Measurements from ENCODE around the gene ADAM12. TPM values are rescaled to one million over a fixed set of nuclear protein-coding genes. Genes with fewer than 3 reads are reported as not detected.

The ADAM12 gene
- total RNA-seq, 1 experiment from 2014 or later: 0.24 TPM

GRCh38 chr10:126251778-126252407 lies 136.4 kb downstream of the ADAM12 start:
- Histone ChIP-seq H4K20me1 (ENCODE audit: control insufficient read depth, insufficient read depth, insufficient read length) (no peaks in the 10 kb centered on the region), H3K79me2 (ENCODE audit: insufficient read depth, low read length) (no peaks in the 10 kb centered on the region), H2AFZ (ENCODE audit: low read length) (no peak overlapping the region), H4K8ac (replicated peaks; ENCODE audit: insufficient read length, low read depth, low read length) (no peak overlapping the region), H2BK20ac (ENCODE audit: low read depth, low read length, poor library complexity, severe bottlenecking) (no peak overlapping the region), H2BK120ac (ENCODE audit: low read depth, low read length, poor library complexity, severe bottlenecking) (no peak overlapping the region), H2BK5ac (ENCODE audit: insufficient read length, low read length) (no peak overlapping the region), H2BK15ac (ENCODE audit: low read depth, low read length) (no peak overlapping the region), H3T11ph (ENCODE audit: low read length) (no peak overlapping the region), H2AK5ac (ENCODE audit: insufficient read length, low read length) (no peak overlapping the region), H3K79me1 (ENCODE audit: insufficient read depth, low read depth, low read length, poor library complexity, severe bottlenecking) (no peaks in the 10 kb centered on the region), H3K23me2 (ENCODE audit: insufficient read length, low read depth, low read length, poor library complexity, severe bottlenecking) (no peaks in the 10 kb centered on the region), H4K5ac (ENCODE audit: insufficient read length, low read depth, low read length) (no peak overlapping the region), H3K4me1 (ENCODE audit: insufficient read depth, low read length) (peaks cover 2% of the 10 kb centered on the region; the same call in 1 of the 2 replicates), H3K23ac (ENCODE audit: insufficient read length, low read depth, low read length) (no peak overlapping the region), H3K9ac (ENCODE audit: extremely low read depth, insufficient read length, low read length) (no peak overlapping the region), H2BK12ac (ENCODE audit: insufficient read length, low read depth, low read length) (no peak overlapping the region), H3K18ac (ENCODE audit: insufficient read length, low read depth, low read length) (no peak overlapping the region), H3K4ac (ENCODE audit: low read depth, low read length) (no peak overlapping the region), H3K4me2 (ENCODE audit: insufficient read depth, insufficient read length, low read length) (no peak overlapping the region), H3K27me3 (ENCODE audit: insufficient read depth, low read length) (no peaks in the 10 kb centered on the region), H4K91ac (ENCODE audit: insufficient read length, low read depth, low read length) (no peak overlapping the region), H3K14ac (ENCODE audit: insufficient read depth, low read length) (no peak overlapping the region), H3K9me3 (ENCODE audit: control insufficient read depth, low read depth, low read length) (peaks cover 6% of the 10 kb centered on the region), H3K56ac (ENCODE audit: insufficient read length, low read depth, low read length) (peak overlapping the region; percentile 66), H3K27ac (ENCODE audit: insufficient read length, low read depth, low read length) (no peak overlapping the region)
- Mint-ChIP-seq H3K27ac (no peak overlapping the region), H3K9me3 (peaks cover 10% of the 10 kb centered on the region in 2 experiments; a peak in 4 of 5 replicates), H3K4me1 (peaks cover 9 to 23% of the 10 kb centered on the region in 2 experiments), H3K36me3 (ENCODE audit: insufficient read depth in 1 of 3, low read depth in 3 of 3) (peaks cover 0 to 10% (median 9%) of the 10 kb centered on the region in 3 experiments; a peak in 5 of 7 replicates), H3K27me3 (ENCODE audit: low read depth) (no peaks in the 10 kb centered on the region; the same call in 1 of the 2 replicates), H3K4me3 (no peak overlapping the region)
- no peak for TF ChIP-seq CTCF (conservative IDR thresholded peaks at IDR 0.05)
- WGBS (ENCODE audit: extremely low coverage, insufficient read length, low lambda C conversion rate): no CpG with 5 or more reads among the region's 1 CpG
- no peak for DNase-seq

Data from H9 (cell line).